NCI-H1048 (cell line): Measurements from ENCODE around the gene NAV1.
"Not testable (repeated sequence)": the region's sequence is repeated elsewhere in the genome, so short reads cannot be mapped to it uniquely, and the experiment has no call there.

ENCODE experiments used
- DNase-seq: peaks from one replicate; lab custom pipeline; 2025; lab: John Stamatoyannopoulos, UW

NAV1 gene

DNA sequence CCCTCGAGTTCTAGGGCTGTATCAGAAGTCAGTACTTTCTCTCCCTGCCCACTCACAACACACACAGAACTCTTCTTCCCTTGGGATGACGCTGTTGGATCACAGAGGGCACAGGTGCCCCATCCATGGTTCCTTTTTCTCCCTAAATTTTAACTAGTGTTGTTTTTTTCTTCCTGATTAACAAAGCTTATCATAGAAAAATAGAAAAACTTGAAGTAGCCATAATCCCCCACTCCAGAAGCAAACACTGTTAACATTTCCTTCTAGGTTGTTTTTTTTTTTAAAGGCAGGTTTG, 27.5 kb downstream of the NAV1 start:
- DNase-seq, result no peak

DNA sequence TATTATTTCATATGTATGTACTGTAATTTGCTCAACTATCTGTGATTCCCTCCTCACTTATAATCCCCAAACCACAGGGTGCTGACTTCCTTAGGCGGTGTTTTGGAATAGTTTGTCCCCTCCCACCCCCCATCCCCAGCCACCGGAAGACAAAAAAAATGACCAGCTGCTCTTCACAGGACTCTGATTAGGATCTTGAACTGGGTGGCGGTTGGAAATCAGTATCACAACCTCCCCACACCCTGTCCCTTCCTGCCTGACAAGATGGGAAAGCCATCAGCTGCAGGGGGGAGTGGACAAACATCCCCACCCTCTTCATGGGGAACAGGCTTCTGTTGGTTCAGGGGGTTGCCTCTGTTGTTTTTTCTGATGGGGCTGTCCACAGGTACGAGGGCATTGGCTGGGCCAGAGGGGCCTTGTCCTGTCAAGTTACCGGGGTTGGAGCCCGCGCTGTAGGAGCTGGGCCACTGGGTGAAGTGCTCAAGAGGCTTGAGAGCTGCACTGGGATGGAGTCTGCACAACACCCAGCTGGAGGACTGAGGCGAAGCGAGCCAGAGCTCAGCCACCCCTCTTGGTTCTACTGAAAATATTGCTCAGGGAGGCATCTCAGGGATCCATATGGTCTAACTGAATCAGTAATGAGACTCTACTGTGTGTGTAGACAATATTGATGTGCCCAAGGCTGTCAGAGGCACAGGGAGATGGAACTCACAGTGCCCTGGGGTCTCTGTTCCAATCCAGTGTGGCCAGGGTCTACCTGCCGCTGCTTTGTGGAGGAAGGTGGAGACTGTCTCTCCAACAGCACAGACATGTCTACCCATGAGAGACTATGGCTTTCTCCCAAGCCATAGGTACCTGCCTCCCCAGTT, 28.2 kb downstream of the NAV1 start:
- no peak for DNase-seq

DNA sequence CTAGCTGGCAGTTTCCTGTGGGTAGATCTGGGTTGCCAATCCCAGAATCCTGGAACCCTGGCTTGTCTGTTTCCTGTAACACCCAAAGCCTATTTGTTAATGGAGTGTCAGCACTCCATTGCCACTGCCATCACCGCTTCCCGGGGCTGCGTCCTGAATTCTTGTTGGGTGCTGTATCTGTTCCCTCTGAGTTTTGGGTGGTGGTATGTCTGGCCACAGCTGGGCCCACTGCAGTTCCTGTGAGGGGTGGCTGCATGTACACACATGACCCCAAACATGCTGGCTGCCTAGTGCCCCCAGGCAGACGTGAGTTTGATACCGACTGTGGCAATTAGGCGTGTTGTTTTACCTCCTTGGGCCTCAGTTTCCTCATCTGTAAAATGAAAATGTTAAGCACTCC, 29.3 kb downstream of the NAV1 start:
- DNase-seq, result no peak

DNA sequence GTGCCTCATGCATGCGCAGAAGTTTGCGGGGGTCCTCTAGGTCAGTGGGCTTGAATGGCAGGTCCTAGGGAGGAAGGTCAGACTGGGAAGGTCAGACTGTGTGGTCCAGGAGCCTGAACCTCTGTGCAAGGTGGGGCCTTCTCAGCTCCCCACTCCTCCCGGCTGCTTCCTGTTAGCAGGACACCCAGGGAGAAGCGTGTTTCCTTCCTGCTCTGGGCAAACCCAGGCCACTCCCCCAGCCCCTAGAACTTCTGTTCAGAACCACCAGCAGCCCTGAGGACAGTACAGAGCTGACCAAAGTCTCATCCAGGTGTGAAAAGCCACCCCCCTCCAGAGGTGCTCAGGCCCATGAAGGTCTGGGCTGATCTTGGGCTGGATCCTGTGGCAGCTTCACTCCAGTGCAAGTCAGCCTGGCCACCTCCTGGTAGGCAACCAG, 29.9 kb downstream of the NAV1 start:
- no peak for DNase-seq

DNA sequence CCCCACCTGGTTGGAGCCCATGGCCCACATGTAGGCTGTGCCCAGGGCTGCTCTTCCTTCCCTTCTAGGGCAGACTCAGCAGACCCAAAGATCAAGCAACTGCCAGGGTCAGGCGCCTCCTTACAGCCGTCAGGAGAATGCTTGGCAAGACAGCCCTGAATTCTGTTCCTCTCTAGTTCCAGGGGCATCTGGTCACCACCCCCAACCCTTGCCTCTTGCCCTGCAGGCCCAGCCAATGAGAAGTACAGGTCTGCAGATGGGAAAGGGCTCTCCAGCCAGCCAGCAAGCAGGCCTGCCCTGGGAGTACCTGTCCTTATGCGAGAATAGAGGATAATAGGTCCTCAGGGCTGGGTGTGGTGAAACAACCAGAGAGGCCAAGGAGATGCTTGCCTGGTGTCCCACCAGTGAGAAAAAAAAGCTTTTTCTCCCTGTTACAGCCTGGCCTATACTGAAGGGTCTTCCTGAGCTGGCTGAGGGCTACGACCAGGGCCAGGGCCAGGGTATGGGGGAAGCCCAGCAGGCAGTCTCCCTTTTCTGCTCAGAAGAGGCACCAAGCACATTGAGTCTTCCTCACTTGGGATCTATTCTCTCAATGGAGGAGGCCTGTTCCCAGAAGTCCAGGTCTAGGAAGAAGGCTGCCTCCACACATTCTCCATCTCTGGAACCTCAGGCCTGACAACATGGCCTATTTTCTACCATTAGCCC, 31.4 kb downstream of the NAV1 start:
- no peak for DNase-seq

DNA sequence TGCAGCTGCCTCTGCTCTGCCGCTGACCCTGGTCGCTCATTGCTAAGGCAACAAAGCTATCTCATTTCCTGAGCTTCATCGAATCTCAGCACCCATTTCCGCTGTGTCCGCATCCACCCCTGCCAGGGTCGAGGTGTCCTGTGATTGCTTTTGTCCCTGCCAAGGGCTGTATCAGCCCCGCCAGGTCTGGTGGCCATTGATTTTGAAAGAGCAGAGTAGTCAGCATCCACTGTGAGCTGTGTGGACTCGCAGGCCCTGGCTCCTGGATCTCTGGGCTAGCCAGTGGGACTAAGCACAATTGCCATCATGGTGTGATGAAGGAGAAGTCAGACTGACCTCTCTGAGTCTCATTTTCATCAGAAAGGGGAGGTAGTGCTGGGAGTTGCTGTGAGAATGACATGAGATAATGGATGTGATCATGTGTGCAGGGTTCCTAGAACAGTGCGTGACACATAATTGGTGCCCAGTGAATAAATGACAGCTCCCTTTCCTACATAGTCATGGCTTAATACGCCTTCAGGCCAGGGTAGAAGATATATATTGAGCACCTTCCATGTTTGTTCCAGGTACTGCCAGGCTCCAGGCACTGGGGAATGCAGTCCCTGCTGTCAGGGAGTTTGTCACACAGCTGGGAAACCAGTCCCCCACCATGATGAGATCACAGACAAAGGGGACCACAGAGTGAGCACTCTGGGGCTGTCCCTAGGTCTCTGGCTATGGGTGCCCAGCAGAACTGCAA, 32.1 kb downstream of the NAV1 start:
- no peak for DNase-seq

DNA sequence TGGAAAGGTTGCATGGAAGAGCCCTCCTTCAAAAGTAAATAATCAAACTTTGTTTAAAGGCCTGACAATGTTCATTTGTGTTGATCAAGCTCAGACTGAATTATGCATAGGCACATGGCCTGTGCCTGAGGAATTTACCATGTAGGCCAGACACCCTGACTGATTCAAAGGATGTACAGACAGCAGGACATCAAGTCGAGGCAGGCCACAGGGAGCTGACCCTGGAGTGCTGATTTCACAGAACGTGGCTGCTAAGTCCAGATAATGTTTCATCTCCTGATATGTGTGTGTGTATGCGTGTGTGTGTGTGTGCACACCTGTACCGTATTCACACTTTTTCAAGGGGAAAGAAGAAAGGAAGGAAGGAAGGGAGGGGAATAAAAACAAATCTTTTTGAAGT, 34.1 kb downstream of the NAV1 start:
- no peak for DNase-seq

DNA sequence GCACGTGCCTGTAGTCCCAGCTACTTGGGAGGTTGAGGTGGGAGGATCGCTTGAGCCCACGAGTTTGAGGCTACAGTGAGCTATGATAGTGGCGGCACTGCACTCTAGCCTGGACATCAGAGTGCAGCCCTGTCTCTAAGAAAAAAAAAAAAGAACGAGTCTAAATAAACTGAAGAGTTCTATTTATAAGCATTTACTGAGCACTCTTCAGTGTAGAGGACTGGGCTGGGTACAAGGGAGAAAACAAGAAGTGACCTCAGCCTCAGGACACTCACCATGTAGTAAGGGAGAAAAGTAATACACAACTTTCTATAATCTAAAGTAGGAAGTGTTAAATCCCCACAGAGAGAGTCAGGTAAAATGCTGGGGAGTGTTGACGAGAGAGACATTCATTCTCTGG, 35.0 kb downstream of the NAV1 start:
- no peak for DNase-seq

DNA sequence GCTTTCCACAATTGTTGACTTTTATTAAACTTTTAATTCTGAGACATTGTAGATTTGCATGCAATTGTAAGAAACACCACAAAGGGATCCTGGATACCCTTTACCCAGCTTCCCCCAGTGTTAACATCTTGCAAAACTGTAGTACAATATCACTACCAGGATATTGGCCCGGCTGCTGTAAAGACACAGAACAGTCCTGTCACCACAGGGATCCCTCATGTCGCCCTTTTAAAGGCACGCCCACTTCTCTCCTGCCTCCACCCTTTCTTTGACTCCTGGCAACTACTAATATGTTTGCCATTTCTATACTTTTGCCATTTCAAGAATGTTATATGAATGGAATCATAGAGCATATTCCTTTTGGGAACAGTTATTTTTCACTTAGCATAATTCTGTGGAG, 37.0 kb downstream of the NAV1 start:
- no peak for DNase-seq

DNA sequence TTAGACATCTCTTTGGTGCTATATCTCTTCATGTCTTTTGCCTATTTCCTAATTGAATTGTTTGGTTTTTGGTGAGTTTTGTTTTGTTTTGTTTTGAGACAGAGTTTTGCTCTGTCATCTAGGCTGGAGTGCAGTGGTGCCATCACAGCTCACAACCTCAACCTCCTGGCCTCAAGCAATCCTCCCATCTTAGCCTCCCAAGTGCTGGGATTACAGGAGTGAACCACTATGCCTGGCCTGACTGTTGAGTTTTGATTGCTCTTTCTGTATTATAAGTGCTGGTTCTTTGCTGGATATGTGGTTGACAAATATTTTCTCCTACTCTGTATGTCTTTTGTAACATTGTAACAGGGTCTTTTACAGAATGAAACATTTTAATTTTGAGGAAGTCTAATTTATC, 38.0 kb downstream of the NAV1 start:
- no peak for DNase-seq

DNA sequence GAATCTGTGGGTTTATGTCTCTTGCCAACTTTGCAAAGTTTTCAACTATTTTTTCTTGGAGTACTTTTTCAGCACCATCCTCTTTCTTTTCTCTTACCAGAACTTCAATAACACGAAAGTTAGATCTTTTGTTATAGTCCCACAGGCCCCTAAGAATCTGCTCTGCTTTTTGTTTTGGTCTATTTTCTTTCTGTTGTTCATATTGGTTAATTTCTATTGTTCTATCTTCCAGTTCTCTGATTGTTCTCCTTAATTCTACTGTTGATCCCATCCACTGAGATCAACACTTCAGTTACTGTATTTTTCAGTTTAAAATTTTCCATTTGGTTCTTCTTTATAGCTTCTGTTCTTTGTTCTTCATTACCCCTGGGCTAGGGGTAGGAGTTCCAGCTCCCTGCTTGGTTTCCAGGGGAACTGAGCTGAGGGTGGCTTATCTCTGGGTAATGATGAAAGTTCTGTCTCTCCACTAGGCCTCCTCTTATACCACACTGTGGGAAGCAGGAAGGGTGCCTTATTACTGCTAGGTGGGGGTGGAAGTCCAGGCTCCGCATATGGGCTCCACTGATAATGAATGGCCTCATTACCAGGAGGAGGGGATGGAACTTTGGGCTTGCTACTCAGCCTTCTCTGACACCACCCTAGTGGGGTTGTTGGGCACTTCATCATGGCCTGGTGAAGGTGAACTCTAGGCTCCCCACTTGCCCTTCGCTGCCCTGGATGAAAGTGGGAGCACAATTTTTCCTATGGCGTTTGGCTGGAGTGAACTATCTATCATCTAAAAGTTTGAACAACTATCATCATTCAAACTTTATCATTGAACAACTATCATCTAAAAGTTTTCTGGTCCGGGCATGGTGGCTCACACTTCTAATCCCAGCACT, 39.3 kb downstream of the NAV1 start:
- no peak for DNase-seq

DNA sequence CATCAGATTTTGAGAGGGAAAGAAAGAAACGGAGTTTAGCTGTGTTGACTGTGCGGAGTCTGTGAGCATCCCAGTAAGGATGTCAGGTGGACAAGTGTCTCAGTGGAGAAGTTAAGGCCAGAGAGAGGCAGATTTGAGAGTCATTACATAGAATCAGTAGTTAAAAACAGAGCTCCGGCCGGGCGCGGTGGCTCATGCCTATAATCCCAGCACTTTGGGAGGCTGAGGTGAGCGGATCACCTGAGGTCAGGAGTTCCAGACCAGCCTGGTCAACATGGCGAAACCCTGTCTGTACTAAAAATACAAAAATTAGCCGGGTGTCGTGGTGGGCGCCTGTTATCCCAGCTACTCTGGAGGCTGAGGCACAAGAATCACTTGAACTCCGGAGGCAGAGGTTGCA, 42.4 kb downstream of the NAV1 start:
- not testable (repeated sequence) for DNase-seq

DNA sequence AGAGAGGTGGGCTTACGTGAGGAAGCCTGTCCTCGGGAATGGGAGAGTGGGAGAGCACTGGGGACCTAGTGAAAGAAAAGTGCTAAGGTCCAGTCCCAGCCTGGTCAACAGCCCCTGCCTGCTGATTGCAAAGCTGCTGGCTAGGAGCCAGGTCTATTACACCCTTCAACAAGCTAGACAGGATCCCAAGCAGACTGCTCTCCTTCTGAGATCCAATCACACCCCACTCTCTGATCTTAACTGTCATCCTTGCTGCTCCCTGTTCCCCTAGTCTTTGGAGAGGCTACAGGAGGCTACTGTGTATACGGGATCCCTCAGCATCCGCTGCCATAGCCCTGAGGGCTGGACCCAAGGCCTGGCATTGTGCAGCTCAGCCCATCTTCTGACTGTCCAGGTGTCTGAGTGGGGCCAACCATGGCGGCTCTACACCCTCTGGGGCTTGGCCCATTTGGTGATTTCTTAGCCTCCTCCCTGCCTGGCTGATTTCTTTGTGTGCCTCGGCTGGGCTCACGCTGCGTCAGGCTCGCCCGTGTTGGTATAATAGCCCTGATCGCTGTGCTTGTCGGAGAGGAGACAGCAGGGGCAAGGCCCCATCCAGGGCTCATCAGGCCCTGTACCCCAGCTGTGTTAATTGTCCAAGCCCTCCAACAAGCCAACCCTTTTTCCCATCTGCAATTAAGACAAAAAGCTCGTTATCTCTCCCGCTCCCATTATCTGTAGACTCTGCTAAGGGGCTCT, 43.9 kb downstream of the NAV1 start:
- no peak for DNase-seq

DNA sequence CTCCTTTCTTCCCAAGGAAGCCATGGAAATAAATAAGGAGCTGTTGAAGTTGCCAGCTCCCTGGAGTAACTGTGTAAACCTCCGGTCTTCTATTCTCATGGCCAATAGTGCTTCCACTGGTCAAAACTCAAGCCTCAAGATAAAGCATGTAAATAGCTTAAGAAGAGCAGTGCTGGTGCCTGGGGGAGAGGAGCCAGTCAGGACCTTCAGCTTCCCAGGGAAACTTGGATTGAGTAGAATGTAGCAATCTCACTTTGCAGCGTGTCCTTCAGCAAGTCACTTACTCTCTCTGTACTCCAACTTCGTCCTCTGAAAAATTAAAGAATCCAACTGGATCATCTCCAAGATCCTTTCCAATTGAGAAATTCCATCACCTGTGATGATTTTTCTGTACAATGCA, 44.7 kb downstream of the NAV1 start:
- DNase-seq, result no peak

DNA sequence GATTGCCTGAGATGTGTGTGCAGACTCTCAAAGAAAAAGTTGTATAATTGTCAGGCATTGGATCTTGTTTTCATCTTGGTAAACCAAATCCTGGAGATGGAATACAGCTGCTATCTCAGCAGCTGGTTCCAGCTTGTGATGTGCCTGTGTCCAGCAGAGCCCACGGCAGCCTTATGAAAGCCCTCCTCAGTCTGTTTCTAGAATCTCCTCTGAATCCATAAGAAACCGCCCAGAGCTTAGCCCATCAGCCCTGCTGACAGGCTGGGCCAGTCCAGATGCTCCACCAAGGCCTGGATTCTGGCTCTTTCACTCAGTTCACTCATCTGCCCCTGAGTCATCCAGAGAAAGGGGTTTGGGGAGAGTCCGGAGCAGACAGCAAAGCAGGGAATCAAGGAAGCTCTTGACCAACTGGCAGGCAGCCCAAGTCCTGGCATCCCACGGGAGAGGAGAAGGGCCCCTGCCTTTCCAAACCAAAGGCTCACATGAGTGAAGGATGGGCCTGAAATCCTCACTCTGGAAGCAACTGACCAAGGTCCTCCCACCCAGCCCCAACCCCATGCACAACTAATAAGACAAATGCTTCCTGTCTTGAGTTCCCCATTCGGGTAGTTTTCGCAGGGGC, 45.7 kb downstream of the NAV1 start:
- DNase-seq, result no peak

DNA sequence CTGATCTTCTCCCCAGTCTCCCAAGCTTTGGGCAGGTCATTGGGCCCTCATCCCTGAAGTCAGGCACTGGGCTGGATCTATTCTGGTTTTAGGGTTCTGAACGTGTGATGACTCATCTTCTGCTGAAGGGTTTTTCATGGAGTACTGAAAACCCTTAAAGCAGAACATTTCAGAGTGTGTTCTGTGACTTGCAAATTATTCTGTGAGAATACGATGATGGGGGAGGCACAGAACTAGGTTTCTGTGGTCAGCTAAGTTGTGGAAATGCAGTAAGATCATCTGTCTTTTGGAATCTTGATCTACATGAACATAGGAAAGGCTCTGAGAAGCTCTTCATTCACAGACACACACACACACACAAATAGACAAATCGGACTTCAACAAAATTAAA, 46.2 kb downstream of the NAV1 start:
- DNase-seq, result no peak

DNA sequence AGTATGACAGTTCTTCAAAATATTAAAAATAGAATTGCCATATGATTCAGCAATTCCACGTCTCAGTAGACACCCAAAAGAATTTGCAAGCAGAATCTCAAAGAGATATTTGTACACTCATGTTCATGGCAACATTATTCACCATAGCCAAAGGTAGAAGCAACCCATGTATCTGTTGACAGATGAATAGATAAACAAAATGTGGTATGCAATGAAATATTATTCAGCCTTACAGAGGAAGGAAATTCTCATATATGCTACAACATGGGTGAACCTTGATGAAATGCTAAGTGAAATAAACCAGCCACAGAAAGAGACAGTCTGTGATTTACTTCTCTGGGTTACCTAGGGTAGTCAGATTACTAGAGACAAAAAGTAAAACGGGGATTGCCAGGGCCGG, 47.0 kb downstream of the NAV1 start:
- no peak for DNase-seq

DNA sequence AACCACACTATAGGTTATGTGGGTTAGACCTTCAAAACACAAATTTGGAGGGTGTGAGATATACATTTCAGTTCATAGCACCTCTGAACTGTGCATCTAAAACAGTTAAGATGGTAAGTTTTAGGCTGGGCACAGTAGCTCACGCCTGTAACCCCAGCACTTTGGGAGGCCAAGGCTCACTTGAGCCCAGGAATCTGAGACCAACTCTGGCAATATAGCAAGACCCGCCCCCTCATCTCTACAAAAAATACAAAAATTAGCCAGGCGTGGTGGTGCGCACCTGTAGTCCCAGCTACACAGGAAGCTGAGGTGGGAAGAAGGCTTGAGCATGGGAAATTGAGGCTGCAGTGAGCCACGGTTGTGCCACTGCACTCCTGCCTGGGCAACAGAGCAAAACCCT, 47.9 kb downstream of the NAV1 start:
- no peak for DNase-seq

DNA sequence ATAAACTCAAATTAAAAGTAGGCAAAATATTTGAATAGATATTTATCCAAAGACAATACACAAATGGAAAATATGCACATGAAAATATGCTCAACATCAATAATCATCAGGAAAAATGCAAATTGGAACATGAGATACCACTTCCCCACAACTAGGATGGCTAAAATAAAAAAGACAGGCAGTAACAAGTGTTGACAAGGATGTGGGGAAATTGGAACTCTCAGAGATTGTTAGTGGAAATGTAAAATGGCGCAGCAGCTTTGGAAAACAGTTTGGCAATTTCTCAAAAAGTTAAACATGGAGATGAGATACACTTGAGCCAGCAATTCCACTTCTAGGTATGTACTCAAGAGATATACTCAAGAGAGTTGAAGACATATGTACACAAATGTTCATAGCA, 48.8 kb downstream of the NAV1 start:
- no peak for DNase-seq
